Measurements from ENCODE around the gene ABCC11. TPM values are rescaled to one million over a fixed set of nuclear protein-coding genes. Genes with fewer than 3 reads are reported as not detected.

Gene ABCC11
- total and polyA plus RNA-seq, 2 of the 13 experiments (the other 11 are each of a cell fraction or from before 2014, with no cell fraction given) = 1.0 to 1.4 TPM

- peak; percentile 98 for TF ChIP-seq ATF2 (CRISPR knock-in tag; IDR thresholded peaks at IDR 0.05)
- no peak for TF ChIP-seq HNRNPH1 (optimal IDR thresholded peaks at IDR 0.05; ENCODE audit: low read depth, low read length)
- no peak for TF ChIP-seq EED (CRISPR knock-in tag; IDR thresholded peaks at IDR 0.05)
- TF ChIP-seq ZBTB26 (CRISPR knock-in tag; IDR thresholded peaks at IDR 0.05; ENCODE audit: borderline replicate concordance) = peak; percentile 86
- TF ChIP-seq POLR2A (IDR thresholded peaks at IDR 0.05; ENCODE audit: insufficient read depth in 1 of 2, low read depth in 2 of 2, low read length in 2 of 2) = peak; percentile 66 to 77
- TF ChIP-seq PITX1 (CRISPR knock-in tag; IDR thresholded peaks at IDR 0.05) = peak; percentile 92
- TF ChIP-seq THYN1 (CRISPR knock-in tag; IDR thresholded peaks at IDR 0.05; ENCODE audit: borderline replicate concordance, low read depth) = no peak
- peak; percentile 91 for TF ChIP-seq BCL6 (CRISPR knock-in tag; IDR thresholded peaks at IDR 0.05)
- peak; percentile 97; the same call in 1 of the 2 replicates for TF ChIP-seq ZNF670 (CRISPR knock-in tag; IDR thresholded peaks at IDR 0.05; ENCODE audit: borderline replicate concordance)
- peak; percentile 90 for TF ChIP-seq KAT8 (CRISPR knock-in tag; IDR thresholded peaks at IDR 0.05)
- no peak for TF ChIP-seq JARID2 (CRISPR knock-in tag; IDR thresholded peaks at IDR 0.05; ENCODE audit: insufficient replicate concordance)
- TF ChIP-seq ZNF775 (CRISPR knock-in tag; IDR thresholded peaks at IDR 0.05; ENCODE audit: borderline replicate concordance) = no peak
- TF ChIP-seq ZSCAN9 (CRISPR knock-in tag; IDR thresholded peaks at IDR 0.05; ENCODE audit: borderline replicate concordance) = peak; percentile 84
- TF ChIP-seq ZNF136 (CRISPR knock-in tag; IDR thresholded peaks at IDR 0.05; ENCODE audit: low read depth) = 0 out of 2 replicates have a peak, but pooled peaks have one; percentile 85
- TF ChIP-seq IRX3 (CRISPR knock-in tag; IDR thresholded peaks at IDR 0.05; ENCODE audit: borderline replicate concordance, low read depth) = no peak
- TF ChIP-seq FIP1L1 (IDR thresholded peaks at IDR 0.05; ENCODE audit: borderline replicate concordance, insufficient read depth, low read depth, low read length) = no peak
- peak; percentile 58 for TF ChIP-seq ZNF883 (CRISPR knock-in tag; IDR thresholded peaks at IDR 0.05; ENCODE audit: not compliant biosample characterization)
- TF ChIP-seq NFYB (CRISPR knock-in tag; IDR thresholded peaks at IDR 0.05) = 0 out of 2 replicates have a peak, but pooled peaks have one; percentile 24
- no peak for TF ChIP-seq PREB (CRISPR knock-in tag; IDR thresholded peaks at IDR 0.05)
- TF ChIP-seq LCORL (IDR thresholded peaks at IDR 0.05) = peak; percentile 26; the same call in 1 of the 2 replicates
- peak; percentile 99 for TF ChIP-seq LCORL (CRISPR knock-in tag; IDR thresholded peaks at IDR 0.05)
- peak; percentile 97 for TF ChIP-seq FOXK1 (CRISPR knock-in tag; IDR thresholded peaks at IDR 0.05; ENCODE audit: borderline replicate concordance, low read depth)
- TF ChIP-seq PBX3 (CRISPR knock-in tag; IDR thresholded peaks at IDR 0.05; ENCODE audit: borderline replicate concordance) = no peak
- TF ChIP-seq HOXA9 (CRISPR knock-in tag; IDR thresholded peaks at IDR 0.05; ENCODE audit: borderline replicate concordance) = no peak
- 0 out of 2 replicates have a peak, but pooled peaks have one; percentile 16 for TF ChIP-seq PHF8 (CRISPR knock-in tag; IDR thresholded peaks at IDR 0.05)
- TF ChIP-seq SMAD9 (CRISPR knock-in tag; IDR thresholded peaks at IDR 0.05) = no peak
Observed at GRCh38 chr16:48203974-48204824, 43.1 kb downstream of the ABCC11 start (continued).

Data from HepG2 (cell line).